SU-DHL-6 (cell line): ENCODE measurements around the gene PTCD1.

Experiments
- H2AFZ ChIP-seq: fragments of 200-600 bp; sonication (generic); 2 replicates; pipeline ENCODE4 v1.6.1; 2014; ENCODE audit warnings: low read depth, mild to moderate bottlenecking, moderate library complexity, mixed read lengths, antibody characterized with exemption, low read length; ENCODE audit not compliant: severe bottlenecking
- H3F3A ChIP-seq: fragments of 200-600 bp; shearing (Covaris generic); 2 replicates; pipeline ENCODE4 v1.6.0; 2016; ENCODE audit warnings: antibody characterized with exemption, mild to moderate bottlenecking; ENCODE audit not compliant: insufficient read depth
- H3K27ac ChIP-seq: fragments of 200-600 bp; sonication (generic); 2 replicates; pipeline ENCODE4 v1.5.1; 2016; ENCODE audit warnings: low read depth, mild to moderate bottlenecking, low read length, moderate library complexity, mixed read lengths
- H3K27me3 ChIP-seq: fragments of 200-600 bp; sonication (generic), shearing (Covaris generic); 2 replicates; pipeline ENCODE4 v1.6.0; 2014; ENCODE audit warnings: mild to moderate bottlenecking, low read length
- H3K36me3 ChIP-seq: fragments of 200-600 bp; sonication (generic); 2 replicates; pipeline ENCODE4 v1.6.1; 2014; ENCODE audit warnings: mild to moderate bottlenecking, low read length, mixed read lengths
- H3K4me2 ChIP-seq: fragments of 300-600, 200-600 bp; shearing (Covaris generic), sonication (generic); 2 replicates; pipeline ENCODE4 v1.6.0; 2014; ENCODE audit warnings: low read length, low read depth, mild to moderate bottlenecking; ENCODE audit not compliant: poor library complexity, severe bottlenecking
- H3K4me3 ChIP-seq: fragments of 200-600 bp; sonication (generic); 2 replicates; pipeline ENCODE4 v1.5.1; 2014; ENCODE audit warnings: antibody characterized with exemption, low read length, mild to moderate bottlenecking, mixed read lengths; ENCODE audit not compliant: insufficient read depth, poor library complexity, severe bottlenecking
- H3K79me2 ChIP-seq: fragments of 200-600 bp; sonication (generic); 2 replicates; pipeline ENCODE4 v1.6.1; 2014; ENCODE audit warnings: mild to moderate bottlenecking, low read length, moderate library complexity; ENCODE audit not compliant: insufficient read depth
- H3K9ac ChIP-seq: fragments of 200-600 bp; sonication (generic); 2 replicates; pipeline ENCODE4 v1.7.0; 2014; ENCODE audit warnings: mild to moderate bottlenecking, low read length
- H3K9me2 ChIP-seq: fragments of 200-600 bp; sonication (generic); replicated peaks from 2 replicates; pipeline ENCODE4 v1.6.1; 2014; ENCODE audit warnings: low read length; ENCODE audit not compliant: insufficient read depth
- H3K9me3 ChIP-seq: fragments of 200-600 bp; sonication (generic); 2 replicates; pipeline ENCODE4 v1.6.1; 2014; ENCODE audit warnings: low read length, mixed read lengths; ENCODE audit not compliant: insufficient read depth
- H4K20me1 ChIP-seq: fragments of 200-600 bp; sonication (generic); 2 replicates; pipeline ENCODE4 v1.6.1; 2014; ENCODE audit warnings: low read depth, mild to moderate bottlenecking, antibody characterized with exemption, low read length, moderate library complexity, mixed read lengths
- EZH2phosphoT487 ChIP-seq: fragments of 200-600 bp; sonication (generic), shearing (Covaris generic); conservative IDR thresholded peaks from 2 replicates; pipeline ENCODE4 v1.6.1; 2018; ENCODE audit warnings: mild to moderate bottlenecking, antibody characterized with exemption, low read length, moderate library complexity, mixed read lengths
- TF ChIP-seq, protein P1 (sequence below): fragments of 200-600 bp; sonication (generic); IDR thresholded peaks from one replicate; pipeline ENCODE4 v1.5.1; 2017; ENCODE audit warnings: antibody characterized with exemption, mild to moderate bottlenecking, low read length, moderate library complexity; ENCODE audit not compliant: insufficient read depth, poor library complexity, severe bottlenecking

The PTCD1 gene

GRCh38 chr7:99457650-99458493, 19.3 kb upstream of the PTCD1 start:
- Histone ChIP-seq H3K9me3 (no peaks in the 10 kb centered on the region), H3K4me3 (no peak overlapping the region), H3K36me3 (peaks cover 11% of the 10 kb centered on the region), H3F3A (peaks cover 26% of the 10 kb centered on the region), H3K27me3 (no peaks in the 10 kb centered on the region), H2AFZ (no peak overlapping the region), H3K4me2 (no peak overlapping the region), H4K20me1 (peaks cover 4% of the 10 kb centered on the region; the same call in 1 of the 2 replicates), H3K27ac (no peak overlapping the region), H3K9me2 (no peaks in the 10 kb centered on the region), H3K9ac (no peak overlapping the region), H3K79me2 (peaks cover 46% of the 10 kb centered on the region)
- TF ChIP-seq EZH2phosphoT487 = no peak
- TF ChIP-seq, protein P1, sequence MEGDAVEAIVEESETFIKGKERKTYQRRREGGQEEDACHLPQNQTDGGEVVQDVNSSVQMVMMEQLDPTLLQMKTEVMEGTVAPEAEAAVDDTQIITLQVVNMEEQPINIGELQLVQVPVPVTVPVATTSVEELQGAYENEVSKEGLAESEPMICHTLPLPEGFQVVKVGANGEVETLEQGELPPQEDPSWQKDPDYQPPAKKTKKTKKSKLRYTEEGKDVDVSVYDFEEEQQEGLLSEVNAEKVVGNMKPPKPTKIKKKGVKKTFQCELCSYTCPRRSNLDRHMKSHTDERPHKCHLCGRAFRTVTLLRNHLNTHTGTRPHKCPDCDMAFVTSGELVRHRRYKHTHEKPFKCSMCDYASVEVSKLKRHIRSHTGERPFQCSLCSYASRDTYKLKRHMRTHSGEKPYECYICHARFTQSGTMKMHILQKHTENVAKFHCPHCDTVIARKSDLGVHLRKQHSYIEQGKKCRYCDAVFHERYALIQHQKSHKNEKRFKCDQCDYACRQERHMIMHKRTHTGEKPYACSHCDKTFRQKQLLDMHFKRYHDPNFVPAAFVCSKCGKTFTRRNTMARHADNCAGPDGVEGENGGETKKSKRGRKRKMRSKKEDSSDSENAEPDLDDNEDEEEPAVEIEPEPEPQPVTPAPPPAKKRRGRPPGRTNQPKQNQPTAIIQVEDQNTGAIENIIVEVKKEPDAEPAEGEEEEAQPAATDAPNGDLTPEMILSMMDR = no peak

GRCh38 chr7:99457050-99457649, 18.6 kb upstream of the PTCD1 start:
- H3K9ac ChIP-seq = no peak overlapping the region
- H3F3A ChIP-seq = peaks cover 26% of the 10 kb centered on the region
- no peak overlapping the region for H3K4me3 ChIP-seq
- H3K36me3 ChIP-seq = peaks cover 8% of the 10 kb centered on the region
- no peak overlapping the region for H3K27ac ChIP-seq
- H2AFZ ChIP-seq = no peak overlapping the region
- TF ChIP-seq, protein P1 = no peak
- TF ChIP-seq EZH2phosphoT487 = no peak
- H3K9me3 ChIP-seq = no peaks in the 10 kb centered on the region
- no peaks in the 10 kb centered on the region for H3K27me3 ChIP-seq
- peaks cover 40% of the 10 kb centered on the region for H3K79me2 ChIP-seq
- no peaks in the 10 kb centered on the region for H3K9me2 ChIP-seq
- no peak overlapping the region for H3K4me2 ChIP-seq
- peaks cover 4% of the 10 kb centered on the region; the same call in 1 of the 2 replicates for H4K20me1 ChIP-seq

- H3K27me3 ChIP-seq = no peaks in the 10 kb centered on the region
- H3K4me2 ChIP-seq = no peak overlapping the region
- H3K9me2 ChIP-seq = no peaks in the 10 kb centered on the region
- no peaks in the 10 kb centered on the region for H3K9me3 ChIP-seq
- no peak overlapping the region for H3K9ac ChIP-seq
- peaks cover 4% of the 10 kb centered on the region; the same call in 1 of the 2 replicates for H4K20me1 ChIP-seq
- no peak overlapping the region for H3K4me3 ChIP-seq
- peaks cover 8% of the 10 kb centered on the region for H3K36me3 ChIP-seq
- peaks cover 33% of the 10 kb centered on the region for H3K79me2 ChIP-seq
- TF ChIP-seq, protein P1 = no peak
- no peak for TF ChIP-seq EZH2phosphoT487
- H3F3A ChIP-seq = peaks cover 26% of the 10 kb centered on the region
- no peak overlapping the region for H3K27ac ChIP-seq
- no peak overlapping the region for H2AFZ ChIP-seq
Measured at GRCh38 chr7:99456288-99456687, 17.7 kb upstream of the PTCD1 start.
